Astrocyte of the cerebellum (primary cell): ENCODE results near the gene AUNIP.

Experiments used
- DNase-seq: peaks from one replicate; pipeline ENCODE4 v3.0.0-alpha.2; 2011; ENCODE audit warnings: low read depth
- H3K4me3 ChIP-seq: 2 replicates; pipeline ENCODE4 v1.5.1; 2011; ENCODE audit warnings: mild to moderate bottlenecking, low read depth, low read length, moderate library complexity
- CTCF ChIP-seq: IDR thresholded peaks from 2 replicates; pipeline ENCODE4 v1.5.1; 2012; ENCODE audit warnings: low read length, low read depth, moderate library complexity, mild to moderate bottlenecking; ENCODE audit errors: missing control alignments
- in situ Hi-C: cut with HindIII; loops from 2 replicates; pipeline ENCODE4 v1.10.0; 2017; ENCODE audit warnings: low sequenced_read_pairs

The AUNIP gene

DNA sequence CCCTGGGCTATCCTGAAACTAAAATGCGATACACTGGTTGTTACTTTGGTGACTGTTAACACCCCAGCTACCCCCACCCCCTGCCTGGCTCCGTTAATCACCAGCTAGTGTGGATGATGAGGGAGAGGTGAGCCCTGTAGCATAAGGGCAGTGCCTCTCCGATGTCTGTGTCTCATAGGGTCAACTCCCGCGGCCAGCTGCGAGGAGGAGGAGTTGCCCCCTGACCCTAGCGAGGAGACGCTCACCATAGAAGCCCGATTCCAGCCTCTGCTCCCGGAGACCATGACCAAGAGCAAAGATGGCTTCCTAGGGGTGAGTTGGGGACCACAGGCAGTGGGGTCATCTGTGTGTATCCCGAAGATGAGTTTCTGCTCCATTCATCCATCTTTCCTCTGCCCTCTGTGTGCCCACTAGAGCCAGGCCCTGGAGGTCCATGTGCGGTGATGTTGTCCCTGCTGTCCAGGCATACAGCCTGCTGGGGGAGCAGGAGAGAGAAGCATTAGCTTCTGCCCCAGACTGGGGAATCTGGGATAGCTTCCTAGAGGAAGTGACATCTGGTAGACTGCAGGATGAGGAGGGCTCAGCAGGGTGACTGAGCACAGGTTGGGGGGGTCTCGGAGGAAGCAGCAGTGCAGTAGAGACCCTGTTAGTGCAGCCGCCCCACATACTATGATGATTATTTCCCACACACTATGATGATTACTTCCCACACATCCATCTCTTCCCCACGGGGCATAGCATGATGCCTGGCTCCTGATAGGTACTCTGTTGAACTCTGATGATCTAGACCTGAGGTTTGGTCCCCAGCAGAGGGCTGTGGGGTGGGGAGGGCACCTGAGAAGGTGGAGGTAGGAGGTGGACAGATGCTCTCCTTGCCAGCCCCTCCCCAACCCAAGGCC is 54.0 kb downstream of the AUNIP start:
- H3K4me3 ChIP-seq = no peak overlapping the region
- no peak for TF ChIP-seq CTCF
- DNase-seq = no peak
- in situ Hi-C loops = no loop called here

DNA sequence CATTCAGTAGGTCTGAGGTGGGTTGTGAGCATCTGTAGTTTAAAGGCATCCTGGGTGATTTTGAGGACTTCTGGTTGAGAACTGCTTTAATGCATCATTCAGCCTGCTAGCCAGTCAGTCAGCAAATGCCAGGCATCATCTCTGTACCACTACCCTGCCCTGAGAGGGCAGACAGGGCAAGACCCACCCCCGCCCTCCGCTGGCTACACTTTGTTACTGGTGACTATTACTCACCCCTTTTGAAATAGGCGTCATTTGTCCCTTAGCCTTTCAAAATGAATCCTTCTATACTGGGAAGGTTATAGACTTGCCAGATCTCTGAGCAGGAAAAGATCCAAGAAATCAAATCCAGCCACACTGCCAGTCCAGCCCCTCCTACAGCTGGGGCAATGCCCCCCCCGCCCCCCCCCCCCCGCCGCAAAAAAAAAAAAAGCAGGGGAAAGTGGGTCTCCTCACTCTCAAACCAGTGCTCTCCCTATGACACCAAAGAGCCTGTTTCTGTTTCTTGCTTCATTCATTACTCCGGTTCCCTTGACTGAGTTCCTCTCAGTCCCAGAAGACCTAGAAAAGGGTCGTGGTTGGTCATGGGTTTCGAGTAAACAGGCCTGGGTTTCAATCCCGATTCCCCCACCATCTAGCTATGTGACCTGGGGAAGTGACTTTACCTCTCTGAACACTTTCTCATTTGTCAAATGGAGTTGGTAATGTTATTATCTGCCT is 54.9 kb downstream of the AUNIP start:
- in situ Hi-C loops = no loop called here
- H3K4me3 ChIP-seq = no peak overlapping the region
- DNase-seq = no peak
- no peak for TF ChIP-seq CTCF

DNA sequence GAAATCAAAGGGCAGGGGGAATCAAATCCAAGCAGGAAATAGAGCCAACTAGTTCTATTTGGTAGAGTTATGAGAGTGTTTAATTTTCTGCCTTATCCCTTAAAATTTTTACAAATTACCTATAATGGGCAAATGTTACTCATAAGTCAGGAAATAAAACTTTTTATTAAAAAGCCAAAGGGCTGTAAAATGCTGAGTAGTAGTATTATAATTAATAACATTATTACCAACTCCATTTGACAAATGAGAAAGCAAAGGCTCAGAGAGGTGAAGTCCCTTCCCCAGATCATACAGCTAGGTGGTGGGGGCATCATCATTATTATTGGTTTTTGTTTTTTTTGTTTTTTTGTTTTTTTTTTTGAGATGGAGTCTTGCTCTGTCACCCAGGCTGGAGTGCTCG is 55.9 kb downstream of the AUNIP start:
- DNase-seq = no peak
- in situ Hi-C loops = no loop called here
- no peak for TF ChIP-seq CTCF
- no peak overlapping the region for H3K4me3 ChIP-seq

- in situ Hi-C loops = no loop called here
- no peak for TF ChIP-seq CTCF
- no peak for DNase-seq
- no peak overlapping the region for H3K4me3 ChIP-seq
These were observed 56.3 kb downstream of the AUNIP start for GRCh38 chr1:25802915-25803314.

GRCh38 chr1:25800703-25801377 is 58.4 kb downstream of the AUNIP start:
- in situ Hi-C loops = no loop called here
- H3K4me3 ChIP-seq = peak overlapping the region; percentile 56
- no peak for TF ChIP-seq CTCF
- no peak for DNase-seq

GRCh38 chr1:25799935-25800702 is 59.1 kb downstream of the AUNIP start, which contains the start of gene SELENON:
TSS of gene SELENON (plus strand) at chr1:25800193. CDS start at chr1:25800231, 38 bp downstream.
- in situ Hi-C loops = loop anchor here (5.0 kb wide), 1 partner anchor 48 kb away; no protein-coding TSS in a partner anchor
- no peak for DNase-seq
- H3K4me3 ChIP-seq = peak within 1 kb of the TSS; percentile 56
- TF ChIP-seq CTCF = no peak
